Stimulated activated CD8-positive, alpha-beta memory T cell treated with anti-CD3 and anti-CD28 coated beads, Interleukin-4, amount 100 ng/mL, for 24 hours (primary cell): Measurements from ENCODE around the gene CNIH2.
"Not testable (repeated sequence)": the region's sequence is repeated elsewhere in the genome, so short reads cannot be mapped to it uniquely, and the experiment has no call there.

ENCODE experiments used
- DNase-seq: peaks from one replicate; pipeline ENCODE4 v3.0.0-alpha.2; 2020; ENCODE audit warnings: low read depth

The CNIH2 gene

DNA sequence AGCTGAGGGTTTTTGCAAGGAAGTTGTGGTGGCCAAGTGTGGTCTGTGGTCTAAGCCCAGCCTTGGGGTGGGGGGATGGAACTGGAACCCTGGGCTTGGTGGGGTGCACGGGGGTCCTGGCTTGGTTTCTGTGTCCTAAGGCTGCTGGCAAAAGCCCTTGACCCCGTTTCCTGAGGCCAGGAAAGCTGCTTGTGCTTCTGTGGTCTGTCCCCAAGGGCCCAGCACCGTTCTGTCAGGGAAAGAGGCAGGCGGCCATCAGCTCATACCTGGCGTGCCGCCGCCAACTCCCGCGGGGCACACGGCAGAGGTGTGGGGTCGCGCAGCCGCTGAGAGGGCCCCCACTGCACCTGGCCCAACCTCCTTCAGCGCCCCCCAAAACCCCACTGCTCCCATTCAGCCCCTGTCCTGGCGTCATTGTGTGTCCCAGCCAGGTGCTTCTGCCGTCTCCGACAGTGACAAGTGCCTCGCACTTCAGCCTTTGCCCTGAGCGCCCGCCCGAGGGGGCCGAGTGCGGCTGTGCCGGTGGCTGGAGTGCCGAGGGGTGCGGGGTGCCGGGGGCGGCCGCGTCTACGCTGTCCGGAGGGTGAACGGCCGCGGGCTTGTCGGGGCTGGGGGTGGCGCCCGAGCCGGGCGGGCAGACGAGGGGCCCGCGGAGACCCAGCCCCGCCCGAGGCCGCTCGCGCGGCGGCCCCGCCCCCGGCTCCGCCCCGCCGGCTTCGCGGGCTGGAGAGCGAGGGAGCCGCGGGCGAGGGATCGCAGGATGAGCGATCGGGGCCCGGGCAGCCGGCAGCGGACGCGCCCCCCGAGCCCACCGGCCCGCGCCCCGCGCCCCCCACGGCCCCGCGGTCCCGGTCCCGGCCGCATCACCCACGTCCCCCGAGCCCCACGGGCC is at the start of gene CNIH2:
CNIH2 (plus strand) TSS at position 705 of the 892 bp plus-strand sequence. CDS start 282 bp downstream, outside the sequence.
- DNase-seq = no peak

- DNase-seq = no peak
Observed at GRCh38 chr11:66228521-66228920, 49.5 kb upstream of the CNIH2 start.

DNA sequence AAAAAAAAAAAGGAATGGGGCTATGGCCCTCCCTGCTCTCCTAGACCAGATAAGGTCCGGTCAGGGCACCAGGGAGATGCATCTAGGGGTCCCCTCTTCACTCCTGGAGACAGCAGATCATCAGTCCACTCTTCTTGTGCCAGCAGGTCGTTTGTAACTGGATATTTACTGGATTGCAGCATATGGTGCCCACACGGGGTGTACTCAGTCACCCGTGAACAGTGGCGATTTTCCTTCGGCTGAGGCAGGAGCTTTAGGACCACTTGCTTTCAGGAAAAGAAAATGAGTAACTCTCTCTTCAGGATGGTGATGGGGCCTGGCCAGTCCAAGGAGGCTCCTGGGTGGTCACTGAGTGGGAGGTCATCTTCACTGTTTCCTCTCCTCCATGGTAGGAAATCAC is 47.8 kb upstream of the CNIH2 start:
- DNase-seq = no peak

DNA sequence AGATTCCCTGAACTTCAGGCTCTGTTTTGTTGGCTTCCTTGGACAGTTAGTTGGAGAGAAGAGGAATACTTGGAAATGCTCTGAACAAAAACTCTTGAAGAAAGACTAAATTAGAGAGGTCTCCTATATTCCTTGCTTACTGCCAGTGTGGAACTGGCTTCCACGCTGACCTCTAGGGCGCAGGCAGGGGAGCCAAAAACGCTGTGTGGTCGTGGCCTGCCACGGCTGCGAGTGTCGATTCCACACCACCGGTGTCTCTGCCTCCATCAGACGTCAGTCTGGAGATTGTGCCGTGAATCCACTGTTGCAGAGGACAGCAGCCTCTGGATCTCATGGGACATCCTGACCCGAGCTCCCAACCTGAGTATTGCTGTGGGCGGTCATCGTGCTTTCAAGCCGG is 47.0 kb upstream of the CNIH2 start:
- no peak for DNase-seq

- no peak for DNase-seq
Observed at GRCh38 chr11:66231561-66231960, 46.4 kb upstream of the CNIH2 start.

GRCh38 chr11:66232769-66233168 is 45.2 kb upstream of the CNIH2 start:
- DNase-seq = no peak

DNA sequence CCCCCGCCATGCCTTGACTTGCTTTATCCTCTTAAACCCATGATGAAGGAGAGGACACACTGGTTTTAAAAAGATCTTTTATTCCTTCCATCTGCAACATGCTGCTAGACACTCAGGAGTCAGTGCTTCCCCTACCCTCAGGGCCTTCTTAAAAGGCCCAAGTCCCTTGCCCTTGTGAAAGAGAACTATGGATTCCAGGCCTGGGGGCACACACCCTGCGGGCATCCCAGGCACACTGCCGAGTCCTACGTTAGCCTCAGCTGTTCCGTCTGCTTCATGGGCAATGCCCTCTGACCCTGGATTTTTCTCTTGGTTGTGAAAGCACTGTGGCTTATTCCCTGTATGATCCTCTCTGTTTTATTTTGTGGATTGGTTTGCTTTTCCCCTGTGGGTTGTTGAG is 44.7 kb upstream of the CNIH2 start:
- DNase-seq = no peak

DNA sequence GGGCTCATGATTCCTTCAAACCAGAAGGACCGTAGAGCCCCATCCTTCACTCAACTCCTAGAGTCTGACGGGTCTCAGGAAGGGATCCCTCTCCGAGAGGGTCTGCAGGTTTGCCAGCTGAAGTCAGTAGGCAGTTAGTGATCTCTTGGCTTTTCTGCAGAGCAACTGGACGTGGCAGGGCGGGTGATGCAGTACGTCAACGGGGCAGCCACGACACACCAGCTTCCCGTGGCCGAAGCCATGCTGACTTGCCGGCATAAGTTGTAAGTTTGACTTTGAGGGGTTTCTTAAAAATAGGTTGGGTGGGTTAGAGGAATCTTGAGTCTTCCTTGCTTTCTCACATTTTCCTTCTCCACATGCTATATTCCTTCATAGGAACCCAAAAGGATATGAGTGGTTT is 42.8 kb upstream of the CNIH2 start:
- DNase-seq = no peak

DNA sequence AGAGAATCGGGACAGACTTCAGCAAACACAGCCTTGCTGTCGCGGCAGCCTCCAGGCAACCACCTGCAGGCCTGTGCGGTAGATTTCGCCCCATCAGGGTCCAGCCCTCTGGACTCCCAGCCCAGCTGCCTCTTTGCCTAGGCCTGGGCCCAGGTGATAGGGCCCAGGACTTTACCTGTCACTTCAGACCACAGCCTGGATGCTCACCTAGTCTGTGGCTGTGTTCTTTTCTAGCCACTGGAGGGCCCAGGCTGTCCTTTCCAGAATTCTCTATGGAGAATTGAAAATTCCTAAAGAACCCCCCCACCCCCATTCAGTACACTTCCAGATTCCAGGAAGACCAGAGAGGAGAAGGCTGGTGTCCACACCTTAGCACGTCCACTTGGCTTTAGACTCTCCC is 40.1 kb upstream of the CNIH2 start:
- no peak for DNase-seq

- no peak for DNase-seq
Observed at GRCh38 chr11:66238786-66239413, 39.1 kb upstream of the CNIH2 start.

GRCh38 chr11:66239511-66239910 is 38.5 kb upstream of the CNIH2 start:
- no peak for DNase-seq

GRCh38 chr11:66239998-66240780 is 37.8 kb upstream of the CNIH2 start:
- DNase-seq = no peak

DNA sequence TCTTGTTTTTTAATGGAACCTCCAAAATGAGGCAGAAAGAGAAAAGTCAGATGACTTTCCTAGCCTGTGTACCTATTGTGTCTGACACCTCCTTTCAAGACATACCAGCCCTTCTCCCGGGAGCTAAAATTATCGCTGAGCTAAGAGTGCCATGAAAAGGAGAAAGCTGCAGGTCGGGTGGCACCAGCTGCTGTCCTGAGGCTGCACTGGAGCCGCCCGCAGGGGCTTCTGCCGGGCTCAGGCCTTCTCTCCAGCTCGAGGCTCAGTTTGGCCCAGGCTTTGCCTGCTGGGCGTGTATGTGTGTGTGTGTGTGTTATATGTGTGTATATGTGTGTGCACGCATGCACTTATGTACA is 37.2 kb upstream of the CNIH2 start:
- no peak for DNase-seq

DNA sequence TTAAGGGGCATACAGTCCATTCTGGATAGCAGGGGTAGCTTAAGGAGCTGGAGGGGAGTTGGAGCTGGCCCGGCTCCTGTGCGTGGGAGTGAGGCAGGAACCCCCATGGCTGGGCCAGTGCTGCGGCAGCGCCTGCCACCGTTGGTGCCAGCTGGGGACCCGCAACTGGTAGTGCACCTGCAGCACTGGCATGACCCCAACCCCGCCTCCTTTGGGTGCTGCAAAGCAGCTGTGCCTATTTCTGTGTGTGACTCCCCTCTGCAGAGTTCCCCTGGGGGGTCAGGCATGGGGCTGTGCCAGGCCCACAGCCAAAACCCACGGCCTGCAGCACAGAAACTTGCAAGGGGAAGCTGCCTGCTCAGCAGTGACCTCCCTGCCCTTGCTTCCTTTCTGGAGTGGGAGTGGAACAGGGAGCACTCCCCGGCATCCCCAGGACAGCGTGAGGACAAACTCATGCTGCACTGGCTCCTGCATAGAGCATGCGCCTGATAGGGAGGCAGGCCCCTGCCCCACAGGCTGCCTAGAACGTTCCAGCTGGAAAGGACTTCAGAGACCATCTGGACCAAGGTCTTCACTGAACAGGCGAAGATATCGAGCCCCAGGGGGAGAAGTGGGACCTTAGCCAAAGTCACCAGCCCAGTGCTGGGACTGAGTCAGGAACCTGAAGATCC is 35.7 kb upstream of the CNIH2 start:
- DNase-seq = no peak

DNA sequence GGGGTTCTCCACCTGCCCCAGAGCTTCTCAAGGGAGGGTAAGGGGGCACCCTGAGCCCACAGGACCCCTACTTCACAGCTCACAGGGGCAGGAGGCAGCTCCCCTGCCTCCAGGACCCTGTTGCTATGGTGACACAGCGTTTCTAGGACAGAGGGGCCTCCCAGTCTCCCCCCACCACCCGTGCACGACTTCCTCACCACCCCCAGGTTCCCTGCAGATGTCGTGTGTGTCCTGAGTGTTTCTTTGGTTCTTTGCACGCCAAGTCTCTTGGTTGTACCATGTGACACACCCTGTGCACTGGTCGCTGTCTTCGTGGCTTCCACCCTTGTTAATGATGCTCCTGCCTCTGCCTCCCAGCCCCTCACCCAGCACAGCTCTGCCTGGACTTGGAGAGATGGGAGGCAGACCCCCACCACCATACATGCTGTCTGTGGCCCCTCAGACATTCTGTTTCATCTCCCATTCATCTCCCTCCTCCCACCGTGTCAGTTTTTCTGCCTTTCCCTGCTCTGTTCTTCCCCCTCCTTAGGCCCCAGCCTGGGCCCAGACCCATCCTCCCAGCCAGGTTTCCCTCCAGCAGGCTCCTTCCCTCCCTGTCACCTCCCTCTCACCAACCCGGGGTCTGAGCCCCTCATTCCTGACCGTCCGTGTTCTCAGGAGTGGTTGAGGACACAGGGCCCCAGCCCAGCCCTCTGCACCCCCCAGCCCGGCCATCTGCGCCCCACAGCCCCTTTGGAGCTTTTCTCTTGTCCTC is 34.0 kb upstream of the CNIH2 start:
- DNase-seq = no peak

GRCh38 chr11:66247295-66247694 is 30.7 kb upstream of the CNIH2 start:
- no peak for DNase-seq

DNA sequence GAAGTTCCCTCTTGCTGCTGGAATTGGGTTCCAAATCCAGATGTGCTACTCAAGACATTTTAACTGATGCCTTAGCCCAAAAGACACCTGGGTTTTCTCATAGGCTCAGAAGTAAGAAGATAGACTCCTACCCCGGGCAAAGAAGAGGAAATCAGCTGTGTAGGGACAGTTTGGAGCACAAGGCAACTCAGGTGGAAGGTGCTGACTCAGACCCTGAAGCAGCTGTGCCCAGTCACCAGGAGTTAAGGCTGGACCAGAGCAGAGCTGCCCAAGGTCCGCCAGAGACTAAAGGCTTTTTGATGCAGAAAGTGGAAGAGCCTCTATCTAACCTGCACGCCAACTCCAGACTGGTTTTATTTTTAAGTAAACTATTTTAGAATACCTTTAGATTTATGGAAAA is 30.2 kb upstream of the CNIH2 start:
- DNase-seq = no peak

GRCh38 chr11:66248903-66249302 is 29.1 kb upstream of the CNIH2 start:
- DNase-seq = no peak

- no peak for DNase-seq
Observed at GRCh38 chr11:66251809-66252208, 26.2 kb upstream of the CNIH2 start.

DNA sequence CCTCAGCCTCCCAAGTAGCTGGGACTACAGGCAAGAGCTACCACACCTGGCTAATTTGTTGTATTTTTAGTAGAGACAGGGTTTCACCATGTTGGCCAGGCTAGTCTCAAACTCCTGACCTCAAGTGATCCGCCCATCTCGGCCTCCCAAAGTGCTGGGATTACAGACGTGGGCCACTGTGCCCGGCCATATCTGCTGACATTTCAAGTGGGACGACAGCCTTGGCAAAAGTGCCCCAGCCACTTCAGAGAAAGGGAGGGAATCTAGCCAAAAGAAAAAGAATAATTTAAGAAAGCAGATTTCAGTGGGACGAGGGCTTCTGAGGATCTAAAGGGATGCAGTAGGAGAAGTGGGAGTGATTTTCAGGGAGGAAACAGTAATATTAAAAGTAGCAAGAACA is 24.9 kb upstream of the CNIH2 start:
- DNase-seq = not testable (repeated sequence)

DNA sequence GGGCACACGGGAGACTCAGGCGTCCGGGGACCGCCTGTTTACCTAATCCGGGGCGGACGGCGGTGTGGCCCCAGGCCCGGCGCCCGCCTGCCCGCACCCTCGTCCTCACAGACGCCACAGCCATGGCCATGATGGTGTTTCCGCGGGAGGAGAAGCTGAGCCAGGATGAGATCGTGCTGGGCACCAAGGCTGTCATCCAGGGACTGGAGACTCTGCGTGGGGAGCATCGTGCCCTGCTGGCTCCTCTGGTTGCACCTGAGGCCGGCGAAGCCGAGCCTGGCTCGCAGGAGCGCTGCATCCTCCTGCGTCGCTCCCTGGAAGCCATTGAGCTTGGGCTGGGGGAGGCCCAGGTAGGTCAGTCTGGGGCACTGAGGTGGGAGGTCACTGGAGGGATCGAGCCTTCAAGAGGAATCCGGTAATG is 19.5 kb upstream of the CNIH2 start:
- DNase-seq = no peak

DNA sequence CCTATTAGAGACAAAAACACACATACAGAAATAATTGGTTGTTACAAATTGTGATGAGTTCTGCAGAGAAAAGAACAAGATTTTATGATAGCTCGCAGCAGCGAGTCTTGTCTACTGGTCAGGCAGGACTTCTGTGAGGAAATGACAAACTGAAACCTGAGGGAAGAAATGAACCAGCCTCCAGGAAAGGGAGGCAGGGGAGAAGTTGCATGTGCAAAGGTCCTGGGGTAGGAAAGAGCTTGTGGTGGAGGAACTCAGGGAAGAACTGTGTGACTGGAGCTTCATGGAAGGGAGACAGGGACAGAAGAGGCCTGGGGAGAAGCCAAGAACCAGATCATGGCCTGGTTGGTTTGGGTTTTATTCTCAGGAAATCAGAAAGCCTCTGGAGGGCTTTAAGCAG is 18.8 kb upstream of the CNIH2 start:
- DNase-seq = no peak
